ENCODE measurements around the gene ISCU.
"Not testable (repeated sequence)": the region's sequence is repeated elsewhere in the genome, so short reads cannot be mapped to it uniquely, and the experiment has no call there.

ISCU gene

DNA sequence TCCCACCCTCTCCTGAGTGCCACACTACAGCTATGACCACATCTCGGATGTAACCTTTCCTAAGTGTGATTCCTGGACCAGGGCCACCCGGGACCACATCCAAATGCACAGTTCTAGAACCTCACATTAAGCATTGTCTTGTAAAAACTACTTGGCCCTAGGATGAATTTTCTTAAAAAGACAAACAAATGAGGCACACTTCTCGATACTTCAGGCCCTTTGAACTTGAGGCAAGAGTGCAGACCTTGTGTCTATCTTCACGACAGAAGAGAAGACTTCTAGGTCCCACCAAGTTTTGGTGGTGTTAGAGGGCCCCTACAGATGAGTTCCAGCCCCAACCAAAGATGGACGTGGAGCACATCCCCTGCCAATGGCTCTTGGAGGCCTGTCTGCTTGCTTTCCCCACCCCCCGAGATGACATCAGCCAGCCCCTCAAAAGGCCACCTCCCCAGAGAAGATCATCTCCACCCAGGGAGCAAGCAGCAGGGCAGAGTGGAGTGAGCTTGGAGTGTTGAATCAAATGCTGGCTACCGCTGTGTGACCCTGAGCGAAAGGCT, 9.3 kb downstream of the ISCU start:
- no peak for DNase-seq

DNA sequence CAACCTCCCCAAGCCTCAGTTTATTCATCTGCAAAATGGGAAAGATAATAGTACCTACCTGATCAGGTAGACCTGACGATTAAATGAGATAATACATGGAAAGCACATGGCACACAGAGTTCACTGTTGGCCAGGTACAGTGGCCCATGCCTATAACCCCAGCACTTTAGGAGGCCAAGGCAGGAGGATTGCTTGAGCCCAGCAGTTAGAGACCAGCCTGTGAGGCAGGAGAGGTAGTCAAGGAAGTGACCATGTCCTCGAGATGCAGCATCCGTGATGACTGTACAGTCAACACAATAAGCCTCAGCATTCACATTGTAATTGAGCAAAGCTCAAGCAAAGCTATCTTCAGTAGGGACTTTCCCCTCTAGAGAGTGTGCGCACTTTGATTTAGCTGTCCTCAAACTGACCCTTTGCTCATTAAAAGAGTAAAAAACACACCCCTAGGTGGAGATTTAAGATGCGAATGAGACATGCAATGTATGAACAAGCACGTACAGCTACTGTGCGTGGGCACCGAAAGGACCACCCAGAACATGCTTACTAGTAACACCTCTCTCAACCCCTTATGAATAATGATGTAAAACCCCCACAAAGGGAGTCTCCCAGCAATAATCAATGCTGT, 9.9 kb downstream of the ISCU start:
- DNase-seq, result no peak

DNA sequence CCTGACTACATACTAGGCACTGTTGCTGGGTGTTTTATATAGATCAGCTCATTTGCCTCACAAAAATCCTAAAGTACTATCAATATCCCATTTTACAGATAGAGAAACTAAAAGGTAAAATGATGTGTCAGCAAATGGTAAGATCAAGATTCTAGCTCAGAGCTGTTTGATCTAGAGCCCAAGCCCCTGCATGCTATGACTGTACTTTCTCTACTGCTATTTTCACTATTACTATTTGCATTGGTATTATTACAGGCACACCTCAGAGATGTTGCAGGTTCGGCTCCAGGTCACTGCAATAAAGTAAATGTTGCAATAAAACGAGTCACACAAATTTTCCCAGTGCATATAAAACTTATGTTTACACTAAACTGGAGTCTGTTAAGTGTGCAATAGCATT, 10.9 kb downstream of the ISCU start:
- DNase-seq, result no peak

DNA sequence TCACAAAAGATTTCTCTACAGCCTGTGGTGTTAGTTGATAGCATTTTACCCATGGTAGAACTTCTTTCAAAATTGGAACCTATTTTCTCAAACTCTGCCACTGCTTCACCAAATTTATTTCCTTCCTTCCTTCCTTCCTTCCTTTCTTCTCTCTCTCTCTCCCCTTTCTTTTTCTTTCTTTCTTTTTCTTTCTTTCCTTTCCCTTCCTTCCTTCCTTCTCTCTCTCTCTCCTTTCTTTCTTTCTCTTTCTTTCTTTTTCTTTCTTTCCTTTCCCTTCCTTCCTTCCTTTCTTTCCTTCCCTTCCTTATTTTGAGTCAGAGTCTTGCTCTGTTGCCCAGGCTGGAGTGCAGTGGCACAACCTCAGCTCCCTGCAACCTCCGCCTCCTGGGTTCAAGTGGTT, 11.9 kb downstream of the ISCU start:
- DNase-seq, result not testable (repeated sequence)

DNA sequence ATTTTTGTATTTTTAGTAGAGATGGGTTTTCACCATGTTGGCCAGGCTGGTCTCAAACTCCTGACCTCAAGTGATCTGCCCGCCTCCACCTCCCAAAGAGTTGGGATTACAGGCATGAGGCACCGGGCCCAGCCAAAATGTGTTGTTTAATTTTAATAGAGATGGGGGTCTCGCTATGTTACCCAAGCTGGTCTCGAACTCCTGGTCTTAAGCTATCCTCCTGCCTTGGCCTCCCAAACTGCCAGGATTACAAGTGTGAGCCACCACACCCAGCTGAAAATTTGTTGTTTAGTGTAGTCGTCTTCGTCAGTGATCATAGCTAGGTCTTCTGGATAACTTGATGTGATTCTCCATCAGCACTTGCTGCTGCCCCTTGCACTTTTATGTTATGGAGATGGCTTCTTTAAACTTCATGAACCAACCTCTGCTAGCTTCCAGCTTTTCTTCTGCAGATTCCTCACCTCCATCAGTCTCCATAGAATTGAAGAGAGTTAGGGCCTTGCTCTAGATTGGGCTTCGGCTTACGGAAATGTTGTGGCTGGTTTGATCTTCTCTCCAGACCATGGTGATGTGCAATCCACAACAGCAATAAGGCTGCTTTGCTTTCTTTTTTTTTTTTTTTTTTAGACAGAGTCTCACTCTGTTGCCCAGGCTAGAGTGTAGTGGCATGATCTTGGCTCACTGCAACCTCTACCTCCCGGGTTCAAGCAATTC, 13.0 kb downstream of the ISCU start:
- peak; percentile 35 for DNase-seq

DNA sequence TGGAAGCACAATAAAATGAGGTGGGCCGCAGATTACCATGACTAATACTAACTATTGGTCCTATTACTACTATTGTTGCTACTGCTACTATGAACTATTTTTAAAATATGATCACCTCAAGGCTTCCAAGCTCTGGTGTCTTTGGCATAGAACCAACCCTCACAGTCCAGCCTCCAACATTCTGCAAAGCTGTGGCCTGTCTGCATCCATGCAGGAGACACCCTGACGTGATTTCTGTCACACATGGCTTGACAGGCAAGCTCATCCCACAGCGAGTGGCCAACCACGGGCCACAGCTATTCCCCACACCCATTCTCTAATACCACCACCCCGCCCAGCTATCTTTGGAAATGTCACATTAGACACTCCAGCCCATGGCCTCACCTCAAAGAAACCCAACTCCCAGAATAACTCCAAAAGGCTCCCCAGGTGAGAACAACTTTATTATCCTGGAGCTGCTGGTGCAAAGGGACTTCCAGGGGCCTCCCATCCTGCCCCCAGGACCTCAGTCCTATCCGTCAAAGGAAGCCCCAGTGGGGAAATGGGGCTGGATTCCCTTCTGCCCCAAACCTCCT, 14.4 kb downstream of the ISCU start:
- DNase-seq, result peak; percentile 40

DNA sequence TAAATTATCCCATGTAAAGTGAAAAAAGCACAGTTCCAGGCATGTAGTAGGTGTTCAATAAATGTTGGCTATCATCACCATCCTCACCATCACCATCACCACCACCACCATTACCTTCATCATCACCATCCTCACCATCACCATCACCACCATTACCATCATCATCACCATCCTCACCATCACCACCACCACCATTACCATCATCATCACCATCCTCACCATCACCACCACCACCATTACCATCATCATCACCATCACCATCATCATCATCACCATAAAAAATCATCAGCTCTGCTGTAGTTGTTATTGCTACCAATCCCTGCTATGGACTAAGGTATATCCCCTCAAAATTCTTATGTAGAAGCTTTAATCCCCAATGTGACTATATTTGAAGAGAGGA, 15.1 kb downstream of the ISCU start:
- DNase-seq, result no peak

DNA sequence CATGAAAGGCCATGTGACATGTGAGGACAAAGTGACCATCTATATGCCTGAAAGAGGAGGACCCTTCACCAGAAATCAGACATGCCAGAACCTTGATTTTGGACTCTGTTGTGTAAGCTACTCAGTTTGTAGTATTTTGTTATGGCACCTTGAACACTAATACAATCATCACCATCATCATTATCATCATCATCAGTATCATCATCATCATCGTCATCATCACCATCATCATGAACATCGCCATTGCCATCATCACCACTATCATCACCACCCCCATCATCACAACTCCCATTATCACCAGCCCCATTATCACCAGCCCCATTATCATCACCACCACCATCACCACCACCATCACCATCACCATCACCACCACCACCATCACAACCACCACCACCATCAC, 15.9 kb downstream of the ISCU start:
- DNase-seq, result no peak

DNA sequence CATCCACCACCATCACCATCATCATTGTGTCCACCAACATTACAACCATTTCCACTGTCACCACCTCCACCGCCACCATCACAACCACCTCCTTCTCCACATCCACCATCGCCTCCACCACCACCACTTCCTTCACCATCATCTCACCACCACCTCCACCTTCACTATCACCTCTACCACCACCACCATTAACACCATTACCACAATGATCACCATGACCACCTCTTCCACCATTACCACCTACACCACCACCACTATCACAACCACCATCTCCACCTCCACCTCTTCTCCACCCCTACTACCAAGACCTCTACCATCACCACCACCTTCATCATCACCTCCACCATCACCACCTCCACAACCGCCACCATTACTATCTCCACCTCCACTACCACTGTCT, 16.4 kb downstream of the ISCU start:
- DNase-seq, result no peak

DNA sequence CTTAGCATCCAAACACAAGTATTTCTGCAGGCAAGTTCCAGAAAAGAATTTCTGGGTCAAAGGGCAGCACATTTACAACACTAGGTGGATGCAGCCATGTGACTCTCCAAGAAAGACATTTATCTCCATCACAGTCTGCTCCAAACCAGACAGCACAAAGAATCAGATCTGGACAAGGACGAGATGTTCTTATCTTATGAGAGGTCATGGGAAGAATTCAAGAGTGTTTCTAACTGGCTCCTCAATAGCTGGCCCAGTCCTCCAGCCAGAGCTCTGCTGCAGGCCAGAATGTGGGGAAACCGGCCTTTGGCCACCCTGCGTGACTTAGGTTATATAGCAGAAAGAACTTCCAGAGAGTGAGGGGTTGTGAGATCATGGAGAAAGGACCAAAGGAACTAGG, 18.1 kb downstream of the ISCU start:
- DNase-seq, result no peak

DNA sequence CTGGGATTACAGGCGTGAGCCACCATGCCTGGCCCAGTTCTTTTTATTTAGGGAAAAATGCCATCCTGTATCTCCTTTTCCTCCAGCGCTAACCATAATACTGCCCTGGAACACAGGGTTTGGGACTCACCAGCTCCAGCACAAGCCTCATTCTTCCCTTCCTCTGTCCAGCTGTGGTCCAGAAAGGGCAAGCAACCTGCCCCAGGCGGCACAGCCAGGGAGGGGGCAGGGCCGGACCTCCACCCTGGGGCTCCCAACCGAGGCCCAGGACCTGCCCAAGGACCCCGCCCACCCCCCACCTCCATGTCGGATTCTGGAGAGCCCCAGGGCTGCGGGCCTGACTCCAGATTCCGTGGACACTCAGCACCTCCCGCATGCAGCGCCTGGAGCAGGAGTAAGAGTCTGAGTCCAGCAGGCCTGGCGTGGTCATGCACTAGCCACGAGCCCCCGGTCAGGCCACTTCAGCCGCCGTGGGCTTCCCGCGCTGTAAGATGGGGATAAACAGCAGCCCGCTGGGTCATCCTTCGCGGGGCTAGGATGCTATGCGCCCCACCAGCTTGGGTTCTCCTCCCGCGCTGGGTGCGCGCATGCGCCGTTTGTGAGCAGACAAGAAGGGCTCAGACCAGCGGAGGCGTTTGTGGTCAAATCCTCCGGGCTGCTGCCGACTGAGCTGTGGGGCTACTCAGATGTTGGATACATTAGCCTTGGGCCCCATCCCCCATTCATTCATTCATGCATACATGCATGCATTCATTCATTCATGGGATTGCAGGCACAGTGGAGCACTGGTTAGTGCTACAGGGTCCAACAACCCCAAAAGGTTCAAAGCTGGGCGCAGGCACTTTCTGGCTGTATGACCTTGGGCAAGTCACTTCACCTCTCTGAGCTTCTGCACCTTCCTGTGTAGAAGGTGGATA, 19.2 kb downstream of the ISCU start:
- no peak for DNase-seq

DNA sequence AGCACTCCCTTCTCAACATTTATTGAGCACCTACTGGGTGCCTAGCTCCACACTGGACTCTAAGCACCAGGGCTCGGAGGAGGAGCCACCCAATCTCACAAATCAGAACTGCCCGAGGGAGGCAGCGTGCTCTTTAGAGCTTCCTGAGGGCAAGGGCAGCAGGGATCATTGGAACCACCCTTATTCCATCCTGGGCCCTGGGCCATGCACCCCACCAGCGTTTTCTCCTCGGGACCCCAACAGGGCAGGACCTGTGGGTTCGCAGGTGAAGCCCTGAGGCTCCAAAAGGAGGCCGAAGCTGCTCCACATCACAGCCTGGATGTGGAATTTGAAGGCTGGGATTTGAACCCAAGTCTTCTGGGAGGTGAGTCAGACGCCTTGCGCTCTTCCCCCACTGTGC, 20.1 kb downstream of the ISCU start:
- DNase-seq, result no peak

DNA sequence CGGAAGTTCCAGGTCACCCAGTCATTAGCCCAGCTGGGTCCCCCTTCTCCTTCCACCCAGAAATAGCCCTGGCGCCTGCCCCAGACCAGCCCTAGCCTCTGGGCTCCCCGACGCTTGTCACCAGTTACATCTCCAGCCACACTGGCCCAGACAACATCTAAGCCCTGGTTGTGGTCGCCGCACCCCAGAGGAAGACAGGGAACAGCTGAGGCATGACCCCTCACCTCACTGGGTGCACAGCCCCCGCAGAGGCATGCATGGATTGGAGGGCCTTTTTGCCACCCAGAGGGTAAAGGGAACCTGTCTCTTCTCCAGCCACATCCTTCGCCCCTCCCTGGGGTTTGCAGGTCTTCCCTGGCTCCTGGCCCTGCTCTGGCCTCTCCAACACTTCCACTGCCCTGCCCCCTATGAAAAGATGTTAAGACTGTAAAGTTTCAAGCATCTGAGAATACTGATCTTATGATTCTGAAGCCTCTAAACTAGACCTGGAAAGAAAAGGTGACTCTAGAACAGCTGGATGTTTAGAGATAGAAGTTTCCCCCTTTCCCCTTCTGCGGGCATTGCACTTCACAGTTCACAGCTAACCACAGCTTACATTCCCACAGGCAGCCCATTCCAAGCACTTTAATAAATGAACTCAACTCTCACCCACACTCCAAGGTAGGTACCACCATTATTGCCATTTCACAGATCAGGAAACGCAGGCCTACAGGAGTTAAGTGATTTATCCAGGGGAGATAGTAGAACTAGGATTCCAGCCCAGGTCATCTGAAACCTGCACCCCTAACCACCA, 20.8 kb downstream of the ISCU start:
- no peak for DNase-seq

DNA sequence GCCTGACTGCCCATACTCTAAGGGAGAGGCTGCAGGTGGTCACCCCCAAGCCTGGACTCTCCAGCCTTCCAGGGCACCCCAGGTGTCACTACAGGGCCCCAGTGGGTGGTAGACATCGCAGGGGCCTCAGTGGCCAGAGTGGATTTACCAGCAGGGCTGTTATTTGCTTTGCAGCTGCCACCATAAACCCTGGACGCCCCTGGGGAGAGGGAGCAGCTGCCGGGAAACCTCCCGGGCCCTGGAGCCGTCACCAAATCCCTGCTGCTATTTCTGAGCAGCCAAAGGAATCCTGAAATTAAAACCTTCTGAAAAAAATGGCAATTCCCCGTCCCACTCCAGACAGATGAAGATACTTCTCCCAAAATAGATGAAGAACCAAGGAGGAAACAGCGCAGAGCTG, 21.6 kb downstream of the ISCU start:
- DNase-seq, result peak; percentile 73

DNA sequence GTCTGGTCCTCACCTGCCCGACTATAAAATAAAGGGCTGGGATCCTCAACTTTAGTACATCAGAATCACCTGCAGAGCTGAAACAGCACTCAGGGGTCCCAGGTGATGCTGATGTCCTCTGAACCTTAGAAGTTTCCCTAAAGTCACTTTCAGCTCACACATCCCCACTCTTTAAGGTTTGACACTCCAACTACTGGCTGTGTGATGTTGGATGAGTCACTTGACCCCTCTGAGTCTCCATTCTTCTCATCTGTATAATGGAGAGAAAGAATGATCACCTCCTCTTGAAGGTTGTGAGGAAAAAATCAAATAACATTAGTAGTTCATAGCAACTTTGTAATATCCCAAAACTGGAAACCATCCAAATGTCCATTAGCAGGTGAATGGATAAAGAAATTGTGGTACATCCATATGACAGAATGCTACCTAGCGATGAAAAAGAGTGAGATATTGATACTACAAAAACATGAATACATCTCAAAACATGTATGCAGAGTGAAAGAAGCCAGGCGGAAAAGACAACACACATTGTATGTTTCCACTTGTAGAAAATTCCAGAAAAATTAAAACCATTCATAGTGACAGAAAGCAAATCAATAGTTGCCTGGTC, 22.2 kb downstream of the ISCU start:
- no peak for DNase-seq

DNA sequence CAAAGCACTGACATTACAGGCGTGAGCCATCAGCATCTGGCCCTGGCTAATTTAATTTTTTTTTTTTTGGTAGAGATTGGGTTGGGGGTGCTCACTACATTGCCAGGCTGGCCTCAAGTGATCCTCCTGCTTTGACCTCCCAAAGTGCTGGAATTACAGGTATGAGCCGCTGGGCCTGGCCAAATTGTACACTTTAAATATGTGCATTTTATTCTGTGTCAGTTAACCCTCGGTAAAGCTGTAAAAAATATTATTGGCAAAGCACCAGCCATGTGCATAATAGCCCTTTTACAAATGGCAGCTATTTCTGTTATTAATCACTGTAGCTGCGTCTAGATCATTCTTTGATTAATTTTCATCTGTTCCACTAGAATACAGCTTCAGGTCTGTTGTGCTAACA, 23.5 kb downstream of the ISCU start:
- DNase-seq, result no peak

DNA sequence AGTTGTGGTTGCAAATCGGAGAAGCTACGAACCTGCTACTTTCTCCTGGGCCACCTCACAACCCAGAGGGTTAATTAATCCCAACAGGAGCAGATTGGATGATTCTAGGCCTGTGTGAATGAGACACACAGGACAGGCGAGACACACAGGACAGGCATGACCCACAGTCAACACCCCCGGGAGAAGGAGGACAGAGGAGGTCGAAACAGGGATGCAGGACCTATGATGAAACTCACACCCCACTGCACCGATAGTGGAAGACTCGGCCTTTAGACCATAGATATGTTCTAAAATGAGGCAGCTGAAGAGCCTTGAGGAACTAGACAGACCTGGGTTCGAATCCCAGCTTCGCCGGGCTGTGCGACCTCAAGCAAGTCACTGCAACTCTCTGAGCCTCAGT, 23.9 kb downstream of the ISCU start:
- no peak for DNase-seq

DNA sequence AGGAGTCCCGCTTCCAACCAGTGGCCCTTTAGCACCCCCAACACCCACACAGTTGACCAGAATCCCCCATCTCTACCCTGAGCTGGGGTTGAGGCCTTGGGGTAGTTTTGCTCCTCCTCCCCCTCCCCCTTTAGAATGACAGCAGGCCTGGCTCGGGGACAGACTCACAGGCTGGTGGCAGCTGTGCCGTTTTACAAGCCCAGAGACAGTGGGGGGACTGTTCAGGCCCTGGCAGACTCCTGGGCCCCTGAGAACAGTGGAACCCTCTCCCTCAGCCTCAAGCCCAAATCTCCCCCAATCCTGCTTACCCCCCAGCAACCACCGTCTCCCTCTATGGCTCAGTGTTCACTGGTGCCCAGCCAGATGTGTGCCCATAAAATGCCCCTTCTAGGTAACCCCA, 25.4 kb downstream of the ISCU start:
- DNase-seq, result peak; percentile 78

DNA sequence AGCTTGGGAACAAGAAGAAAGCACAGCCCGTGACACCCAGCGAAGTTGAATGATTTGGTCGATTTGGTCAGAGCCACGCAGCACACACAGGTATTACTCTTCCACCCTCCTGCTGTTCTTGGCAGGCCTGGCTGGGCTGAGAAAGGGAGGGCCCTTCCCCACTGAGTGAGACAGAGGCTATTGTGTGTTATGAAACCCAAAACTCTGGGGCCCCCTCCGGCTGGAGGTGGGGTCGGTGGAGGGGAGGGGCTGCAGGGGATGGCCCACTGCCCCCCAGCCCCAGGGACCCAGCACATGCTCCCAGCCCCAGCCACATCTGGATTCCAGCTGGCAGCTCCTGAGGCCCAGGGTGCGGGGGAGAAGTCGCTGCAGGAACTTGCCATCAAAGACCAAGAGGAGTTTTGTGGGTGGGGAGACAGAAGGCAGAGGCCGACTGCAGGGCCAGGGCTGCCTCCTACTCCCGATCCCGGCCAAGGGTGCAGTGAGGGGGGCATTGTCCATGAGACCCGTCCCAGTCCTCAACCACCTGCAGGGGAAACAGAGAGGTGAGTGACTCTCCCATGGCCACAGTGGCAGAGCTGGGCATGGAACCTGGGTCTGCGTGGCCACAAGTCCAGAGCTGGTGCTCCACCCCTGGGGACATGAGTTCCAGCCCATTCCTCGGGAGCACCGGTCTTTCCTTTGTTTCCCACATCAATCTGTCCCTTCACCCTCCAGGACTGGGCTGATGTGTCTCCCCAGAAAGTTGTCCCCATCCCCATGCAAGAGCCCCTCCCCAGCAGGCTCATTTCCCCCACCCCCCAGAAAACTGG, 26.8 kb downstream of the ISCU start:
- DNase-seq, result peak; percentile 82

DNA sequence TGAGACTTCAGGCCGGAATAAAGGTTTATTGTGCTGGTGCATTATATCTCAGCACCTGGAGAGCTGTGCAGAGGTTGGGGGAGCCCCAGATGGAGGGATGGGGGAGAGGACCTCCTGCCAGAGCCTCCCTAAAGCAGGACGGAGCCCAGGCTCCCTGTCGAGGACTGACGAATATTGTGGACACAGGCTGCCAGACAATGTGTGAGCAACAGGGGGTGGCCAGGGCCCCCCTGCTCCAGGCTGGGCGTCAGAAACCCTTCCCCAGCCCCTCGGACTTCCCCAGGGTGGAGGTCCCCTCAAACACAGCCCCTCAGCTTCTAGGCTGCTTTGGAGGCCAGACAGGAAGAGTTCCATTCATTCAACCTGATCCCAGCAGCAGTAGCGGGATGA, 27.4 kb downstream of the ISCU start:
- DNase-seq, result no peak

DNA sequence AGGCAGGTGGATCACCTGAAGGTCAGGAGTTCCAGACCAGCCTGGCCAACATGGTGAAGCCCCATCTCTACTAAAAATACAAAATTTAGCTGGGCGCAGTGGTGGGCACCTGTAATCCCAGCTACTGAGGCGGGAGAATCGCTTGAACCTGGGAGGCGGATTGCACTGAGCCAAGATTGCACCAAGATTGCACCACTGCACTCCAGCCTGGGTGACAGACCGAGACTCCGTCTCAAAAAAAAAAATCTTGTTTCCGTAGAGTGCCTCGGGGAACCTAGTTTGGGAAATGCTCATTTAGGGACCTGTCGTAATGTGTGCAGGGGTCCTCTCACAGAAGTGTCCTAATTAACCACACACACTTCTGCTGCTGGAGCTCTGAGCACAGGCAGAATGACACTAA, 28.1 kb downstream of the ISCU start:
- DNase-seq, result not testable (repeated sequence)

Data from right forelimb (tissue), 1 donor.